Vagina (tissue), 2 donors: ENCODE data around the gene SPEF1. TPM values are rescaled to one million over a fixed set of nuclear protein-coding genes. Genes with fewer than 3 reads are reported as not detected.

ENCODE experiments used
- DNase-seq, 2 donors: peaks; one replicate each; pipeline ENCODE4 v3.0.0-alpha.2; 2017; ENCODE audit errors: extremely low spot score in 2 of 2
- H3K27ac ChIP-seq: fragments of 200-600 bp; sonication (generic); one replicate; pipeline ENCODE4 v1.5.1; 2019
- H3K27me3 ChIP-seq: fragments of 200-600 bp; sonication (generic); one replicate; pipeline ENCODE4 v1.5.1; 2019
- H3K36me3 ChIP-seq, 2 donors: fragments of 200-600 bp; sonication (generic); one replicate each; pipeline ENCODE4 v1.5.1; 2017 to 2019
- H3K4me1 ChIP-seq: fragments of 200-600 bp; sonication (generic); one replicate; pipeline ENCODE4 v1.5.1; 2019
- H3K4me3 ChIP-seq, 2 donors: fragments of 200-600 bp; sonication (generic); 1 replicate in 1 of 2; 2 replicates in 1 of 2; pipeline ENCODE4 v1.5.1; 2016 to 2019
- H3K9me3 ChIP-seq: fragments of 200-600 bp; sonication (generic); one replicate; pipeline ENCODE4 v1.5.1; 2019
- POLR2A ChIP-seq, 2 donors: fragments of 450-650 bp; IDR thresholded peaks; one replicate each; pipeline ENCODE4 v1.6.1; 2017; ENCODE audit warnings: antibody characterized with exemption in 2 of 2, mild to moderate bottlenecking in 2 of 2, moderate library complexity in 2 of 2
- POLR2AphosphoS5 ChIP-seq, 2 donors: sonication (generic); formaldehyde crosslinking; IDR thresholded peaks; one replicate each; pipeline ENCODE4 v1.9.0; 2017; ENCODE audit warnings: antibody characterized with exemption in 2 of 2, mild to moderate bottlenecking in 2 of 2, low read depth in 1 of 2; ENCODE audit not compliant: insufficient read depth in 1 of 2
- intact Hi-C: fragments of 100-400 bp; cut with DNase I; formaldehyde crosslinking; loops from one replicate; pipeline ENCODE4 v1.15.1; 2023
- total RNA-seq: library from RNA; depleted of rRNA; stranded (reverse); fragments of >200 nt; gene quantifications from one replicate; pipeline ENCODE4 v1.2.3, GENCODE V29; 2016
- TF ChIP-seq, protein P1 (sequence below), 3 experiments: fragments of 450-650 bp in 2 of 3; fragments of 200-600 bp in 1 of 3; sonication (generic) in 1 of 3; IDR thresholded peaks; one replicate each; pipeline ENCODE4 v1.5.1; 2017 to 2019; ENCODE audit warnings: antibody characterized with exemption in 3 of 3, mild to moderate bottlenecking in 2 of 3, moderate library complexity in 2 of 3

The SPEF1 gene
- total RNA-seq, 1 donor from 2014 or later, result not detected

GRCh38 chr20:3812975-3813847, 32.0 kb upstream of the SPEF1 start:
- DNase-seq, result peak in 1 of 2 donors; percentile 88
- Histone ChIP-seq H3K27me3 (no peaks in the 10 kb centered on the region), H3K4me1 (peaks cover 48% of the 10 kb centered on the region), H3K4me3 (no peak overlapping the region), H3K36me3 (no peaks in the 10 kb centered on the region), H3K9me3 (no peaks in the 10 kb centered on the region), H3K27ac (peak overlapping the region; percentile 88)
- intact Hi-C loops, result no loop called here
- TF ChIP-seq POLR2A (IDR thresholded peaks at IDR 0.05) (no peak), POLR2AphosphoS5 (IDR thresholded peaks at IDR 0.05; ENCODE audit: insufficient read depth in 1 of 2, low read depth in 1 of 2) (no peak)
- TF ChIP-seq, protein P1, sequence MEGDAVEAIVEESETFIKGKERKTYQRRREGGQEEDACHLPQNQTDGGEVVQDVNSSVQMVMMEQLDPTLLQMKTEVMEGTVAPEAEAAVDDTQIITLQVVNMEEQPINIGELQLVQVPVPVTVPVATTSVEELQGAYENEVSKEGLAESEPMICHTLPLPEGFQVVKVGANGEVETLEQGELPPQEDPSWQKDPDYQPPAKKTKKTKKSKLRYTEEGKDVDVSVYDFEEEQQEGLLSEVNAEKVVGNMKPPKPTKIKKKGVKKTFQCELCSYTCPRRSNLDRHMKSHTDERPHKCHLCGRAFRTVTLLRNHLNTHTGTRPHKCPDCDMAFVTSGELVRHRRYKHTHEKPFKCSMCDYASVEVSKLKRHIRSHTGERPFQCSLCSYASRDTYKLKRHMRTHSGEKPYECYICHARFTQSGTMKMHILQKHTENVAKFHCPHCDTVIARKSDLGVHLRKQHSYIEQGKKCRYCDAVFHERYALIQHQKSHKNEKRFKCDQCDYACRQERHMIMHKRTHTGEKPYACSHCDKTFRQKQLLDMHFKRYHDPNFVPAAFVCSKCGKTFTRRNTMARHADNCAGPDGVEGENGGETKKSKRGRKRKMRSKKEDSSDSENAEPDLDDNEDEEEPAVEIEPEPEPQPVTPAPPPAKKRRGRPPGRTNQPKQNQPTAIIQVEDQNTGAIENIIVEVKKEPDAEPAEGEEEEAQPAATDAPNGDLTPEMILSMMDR (IDR thresholded peaks at IDR 0.05), result no peak

DNA sequence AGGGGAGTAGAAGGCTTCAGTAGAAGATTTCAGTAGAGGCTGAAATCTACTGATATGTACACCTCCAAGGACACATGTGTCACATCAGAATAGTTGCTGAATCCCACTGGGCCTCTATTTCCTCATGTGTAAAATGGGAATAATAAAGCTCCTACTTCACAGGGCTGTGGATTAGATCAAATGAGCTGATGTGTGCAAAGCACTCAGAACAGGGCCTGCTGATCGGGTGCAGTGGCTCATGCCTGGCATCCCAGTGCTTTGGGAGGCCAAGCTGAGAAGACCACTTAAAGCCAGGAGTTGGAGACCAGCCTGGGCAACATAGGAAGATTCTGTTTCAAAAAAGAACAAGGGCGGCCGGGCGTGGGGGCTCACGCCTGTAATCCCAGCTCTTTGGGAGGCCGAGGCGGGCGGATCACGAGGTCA, 31.0 kb upstream of the SPEF1 start:
- no peak overlapping the region for H3K4me3 ChIP-seq
- TF ChIP-seq, protein P1 (IDR thresholded peaks at IDR 0.05), result no peak
- TF ChIP-seq POLR2AphosphoS5 (IDR thresholded peaks at IDR 0.05; ENCODE audit: insufficient read depth in 1 of 2, low read depth in 1 of 2) (no peak), POLR2A (IDR thresholded peaks at IDR 0.05) (no peak)
- no peaks in the 10 kb centered on the region for H3K9me3 ChIP-seq
- H3K36me3 ChIP-seq, result no peaks in the 10 kb centered on the region
- H3K27ac ChIP-seq, result peak overlapping the region; percentile 88
- peaks cover 54% of the 10 kb centered on the region for H3K4me1 ChIP-seq
- no peaks in the 10 kb centered on the region for H3K27me3 ChIP-seq
- intact Hi-C loops, result no loop called here
- DNase-seq, result peak in 1 of 2 donors; percentile 90

GRCh38 chr20:3811467-3812258, 30.4 kb upstream of the SPEF1 start:
- DNase-seq, result peak in 1 of 2 donors; percentile 99
- Histone ChIP-seq H3K27me3 (no peaks in the 10 kb centered on the region), H3K9me3 (no peaks in the 10 kb centered on the region), H3K4me3 (peak overlapping the region; percentile 35 to 36), H3K36me3 (no peaks in the 10 kb centered on the region), H3K27ac (peak overlapping the region; percentile 88), H3K4me1 (peaks cover 61% of the 10 kb centered on the region)
- TF ChIP-seq POLR2AphosphoS5 (IDR thresholded peaks at IDR 0.05; ENCODE audit: insufficient read depth in 1 of 2, low read depth in 1 of 2) (peak; percentile 100), POLR2A (IDR thresholded peaks at IDR 0.05) (peak in 1 of 2 donors; percentile 59)
- TF ChIP-seq, protein P1 (IDR thresholded peaks at IDR 0.05), result no peak
- intact Hi-C loops, result no loop called here

- intact Hi-C loops, result no loop called here
- H3K4me1 ChIP-seq, result peaks cover 85% of the 10 kb centered on the region
- H3K27me3 ChIP-seq, result no peaks in the 10 kb centered on the region
- H3K4me3 ChIP-seq, result peak overlapping the region in 1 of 2 donors; percentile 27
- TF ChIP-seq POLR2AphosphoS5 (IDR thresholded peaks at IDR 0.05; ENCODE audit: insufficient read depth in 1 of 2, low read depth in 1 of 2) (no peak), POLR2A (IDR thresholded peaks at IDR 0.05) (no peak)
- TF ChIP-seq, protein P1 (IDR thresholded peaks at IDR 0.05), result no peak
- peak overlapping the region; percentile 95 for H3K27ac ChIP-seq
- no peaks in the 10 kb centered on the region for H3K9me3 ChIP-seq
- peaks cover 0 to 13% of the 10 kb centered on the region in 2 donors for H3K36me3 ChIP-seq
- no peak for DNase-seq
Observed at GRCh38 chr20:3808544-3808943, 27.3 kb upstream of the SPEF1 start.
